GM19043 (cell line): ENCODE data around the gene WASF3.
A peak's percentile ranks its signal among the peaks of the same experiment; 100 is the strongest.

Source experiments
- ATAC-seq: cut with Tn5 transposase; IDR thresholded peaks from one replicate; pipeline ENCODE4 v1.9.1; 2021; ENCODE audit warnings: low read depth; ENCODE audit not compliant: unreplicated experiment

WASF3 gene, protein sequence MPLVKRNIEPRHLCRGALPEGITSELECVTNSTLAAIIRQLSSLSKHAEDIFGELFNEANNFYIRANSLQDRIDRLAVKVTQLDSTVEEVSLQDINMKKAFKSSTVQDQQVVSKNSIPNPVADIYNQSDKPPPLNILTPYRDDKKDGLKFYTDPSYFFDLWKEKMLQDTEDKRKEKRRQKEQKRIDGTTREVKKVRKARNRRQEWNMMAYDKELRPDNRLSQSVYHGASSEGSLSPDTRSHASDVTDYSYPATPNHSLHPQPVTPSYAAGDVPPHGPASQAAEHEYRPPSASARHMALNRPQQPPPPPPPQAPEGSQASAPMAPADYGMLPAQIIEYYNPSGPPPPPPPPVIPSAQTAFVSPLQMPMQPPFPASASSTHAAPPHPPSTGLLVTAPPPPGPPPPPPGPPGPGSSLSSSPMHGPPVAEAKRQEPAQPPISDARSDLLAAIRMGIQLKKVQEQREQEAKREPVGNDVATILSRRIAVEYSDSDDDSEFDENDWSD

DNA sequence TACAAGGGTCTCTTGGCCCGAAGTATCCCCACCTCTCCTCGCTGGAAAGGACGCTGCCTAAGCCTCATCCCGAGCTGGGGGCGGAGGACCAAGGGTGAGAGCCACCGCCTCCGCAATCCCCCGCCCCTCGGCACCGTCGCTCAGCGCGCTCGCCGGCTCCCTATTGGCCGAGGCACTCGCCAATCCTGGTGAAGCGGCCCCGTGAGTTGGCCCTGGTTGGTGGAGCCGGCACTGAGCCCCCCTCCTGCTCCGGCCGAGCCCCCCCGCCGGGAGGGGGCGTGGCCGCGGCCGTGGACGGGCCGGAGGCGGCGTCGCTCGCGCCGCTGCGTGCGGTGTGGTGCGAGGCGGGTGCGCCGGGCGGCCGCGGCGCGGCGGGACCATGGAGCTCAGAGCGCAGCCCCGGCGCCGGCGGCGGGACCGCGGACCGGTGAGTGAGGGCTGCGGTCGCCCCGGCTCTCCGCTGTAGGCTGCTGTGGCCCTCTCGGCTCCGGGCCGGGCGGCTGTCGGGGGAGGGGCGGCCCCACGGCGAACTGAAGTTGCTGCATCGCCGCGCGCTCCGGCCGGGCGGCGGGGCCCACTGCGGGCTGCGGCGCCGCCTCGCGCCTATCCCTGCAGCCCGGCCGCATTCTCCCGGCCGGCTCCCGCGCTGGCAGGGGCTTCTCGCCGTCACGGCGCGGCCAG, at the start of gene WASF3:
Gene WASF3, plus strand, starts transcription at position 291 of the 681 bp plus-strand sequence. CDS start 84,588 bp downstream, outside the sequence.
- peak; percentile 93 for ATAC-seq

DNA sequence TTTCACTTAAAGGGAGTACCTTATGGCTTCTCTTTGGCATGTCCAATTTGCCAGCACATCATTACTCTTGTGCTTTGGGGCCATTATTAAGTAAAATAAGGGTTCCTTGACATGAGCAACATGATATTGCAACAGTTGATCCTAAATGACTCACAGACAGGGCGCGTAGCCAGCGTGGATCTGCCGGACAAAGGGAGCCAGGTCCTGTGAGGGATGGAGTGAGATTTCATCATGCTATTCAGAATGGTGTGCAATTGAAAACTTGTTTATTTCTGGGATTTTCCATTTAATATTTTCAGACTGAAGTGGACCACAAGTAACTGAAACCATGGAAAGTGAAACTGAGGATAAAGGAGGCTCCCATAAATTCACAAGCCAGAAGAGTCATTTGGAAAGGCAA, 48.6 kb upstream of the WASF3 start:
- no peak for ATAC-seq

DNA sequence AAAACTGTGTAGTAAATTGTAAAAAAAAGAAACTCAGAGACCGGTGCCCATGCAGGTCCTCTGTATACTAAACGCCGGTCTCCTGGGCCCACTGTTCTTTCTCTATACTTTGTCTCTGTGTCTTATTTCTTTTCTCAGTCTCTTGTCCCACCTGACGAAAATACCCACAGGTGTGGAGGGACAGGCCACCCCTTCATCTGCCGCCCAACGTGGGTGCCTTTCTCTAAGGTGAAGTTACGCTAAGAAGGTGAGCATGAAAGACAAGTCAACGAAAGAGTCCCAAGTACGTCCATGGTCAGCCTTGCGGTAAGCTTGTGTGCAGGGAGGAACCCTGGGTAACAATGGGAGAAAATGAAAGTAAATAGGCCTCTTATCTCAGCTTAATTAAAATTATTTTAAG, 48.0 kb upstream of the WASF3 start:
- ATAC-seq = no peak

DNA sequence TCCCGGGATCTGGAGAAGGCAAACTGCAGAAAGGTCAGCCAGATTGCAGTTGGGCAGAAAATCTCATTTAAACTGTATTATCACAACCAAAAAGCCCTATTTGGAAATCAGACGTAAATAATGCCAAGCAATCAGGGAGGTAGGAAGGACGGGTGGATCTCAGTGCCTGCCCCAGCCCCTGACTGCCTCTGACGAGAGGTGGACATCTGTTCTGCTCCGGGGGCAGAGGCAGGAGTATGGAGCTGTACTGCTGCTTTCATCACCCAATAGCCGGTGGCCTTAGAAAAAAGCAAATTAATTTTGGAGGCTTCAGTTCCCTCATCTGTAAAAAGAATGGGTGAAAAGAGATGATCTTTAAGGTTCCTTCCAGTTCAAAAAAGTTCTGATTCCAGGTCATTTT, 43.6 kb upstream of the WASF3 start:
- ATAC-seq = no peak

DNA sequence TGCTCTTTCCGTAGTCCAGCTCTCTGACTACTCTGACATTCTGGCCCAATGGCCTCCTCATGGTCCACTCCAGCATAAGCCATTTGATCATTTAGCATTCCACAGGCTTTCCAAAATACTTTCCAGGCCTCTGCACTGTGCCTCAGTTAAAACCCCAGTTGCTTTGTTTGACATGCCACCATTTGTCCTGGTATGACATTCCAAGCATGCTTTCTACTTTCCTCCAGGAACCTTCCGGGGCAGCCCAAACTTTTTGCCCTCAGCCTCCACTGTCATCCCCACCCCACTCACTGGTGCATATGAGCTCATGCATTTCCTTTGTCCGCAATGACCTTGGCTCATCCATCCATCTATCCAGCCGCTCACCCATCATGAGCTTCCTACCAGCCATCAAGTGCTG, 41.8 kb upstream of the WASF3 start:
- no peak for ATAC-seq

DNA sequence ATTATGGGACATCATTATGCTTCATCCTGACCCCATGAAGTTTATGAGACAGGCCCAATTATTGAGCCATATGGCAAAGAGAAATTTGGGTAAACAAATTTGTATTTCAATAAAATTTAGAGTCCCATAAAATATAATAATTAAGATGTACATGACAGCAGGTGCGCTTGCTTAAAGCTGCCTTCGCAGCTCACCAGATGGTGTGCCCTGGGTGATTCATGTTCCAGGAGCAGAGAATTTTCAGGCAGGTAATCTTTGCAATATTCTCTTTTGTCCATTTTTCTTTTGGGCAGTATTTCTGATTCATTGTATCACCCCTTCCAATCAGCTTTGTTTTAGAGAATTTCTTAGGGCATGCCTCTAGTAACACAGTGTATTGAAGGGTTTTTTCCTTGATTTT, 39.5 kb upstream of the WASF3 start:
- ATAC-seq = no peak

DNA sequence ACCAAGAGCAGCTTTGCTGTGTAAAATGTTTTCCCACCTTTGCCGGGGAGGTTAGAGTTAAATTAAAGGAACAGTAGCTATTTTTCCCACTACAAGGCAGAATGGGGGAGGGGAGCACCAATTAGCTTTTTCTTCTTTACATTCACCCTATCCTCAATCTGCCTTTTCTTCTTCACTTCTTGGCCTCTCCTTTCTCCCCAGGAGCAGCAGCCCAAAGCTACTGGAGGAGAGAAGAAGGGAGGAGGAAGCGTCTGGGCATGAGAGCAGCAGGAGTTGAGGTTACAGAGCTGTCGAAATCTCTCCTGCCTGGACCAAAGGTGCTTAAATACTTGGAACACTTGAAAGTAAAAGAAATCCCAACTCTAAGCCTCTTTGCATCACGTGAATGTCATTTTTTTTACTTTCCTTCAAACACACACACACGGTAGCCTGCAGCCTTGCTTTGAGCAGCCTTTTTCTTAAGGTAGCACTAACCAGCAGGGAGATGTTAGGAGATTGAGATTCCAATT, 39.0 kb upstream of the WASF3 start:
- ATAC-seq = no peak

DNA sequence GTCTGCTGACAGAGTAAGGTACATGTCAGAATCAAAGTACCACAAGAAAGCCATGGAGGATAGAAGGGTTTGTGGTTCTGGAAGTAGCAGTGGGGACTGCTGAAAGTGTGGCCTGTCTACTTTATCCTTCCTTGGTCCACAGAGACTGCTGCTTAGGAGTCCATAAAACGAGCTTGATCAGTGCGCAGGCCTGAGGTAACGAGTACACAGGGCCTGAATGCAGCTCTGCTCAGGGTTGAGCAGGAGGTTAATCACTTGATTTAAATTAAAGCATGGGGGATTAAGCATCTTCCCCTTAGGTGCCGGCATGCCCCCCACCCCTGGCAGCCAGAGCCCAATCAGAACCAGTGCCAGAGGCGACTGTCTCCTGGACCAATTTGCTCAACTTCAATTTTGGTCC, 34.9 kb upstream of the WASF3 start:
- ATAC-seq = no peak

DNA sequence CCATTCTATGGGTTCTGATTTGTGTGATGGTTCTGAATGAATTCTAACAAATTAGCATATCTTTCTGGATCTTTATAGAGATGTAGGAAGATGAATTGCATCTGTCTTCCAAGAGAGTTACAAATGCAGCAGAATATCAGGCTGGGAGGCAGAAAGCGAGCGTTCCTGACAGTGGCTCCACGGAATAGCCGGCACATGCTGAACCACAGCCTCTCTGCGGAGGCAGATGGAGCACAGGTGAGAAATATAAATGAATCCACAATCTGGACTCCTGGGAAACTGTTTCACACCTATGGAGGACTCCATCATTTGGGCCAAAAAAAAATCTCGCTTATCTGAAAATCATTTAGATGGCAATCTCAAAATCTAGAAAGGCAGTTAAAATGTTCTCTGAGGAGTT, 34.5 kb upstream of the WASF3 start:
- no peak for ATAC-seq

DNA sequence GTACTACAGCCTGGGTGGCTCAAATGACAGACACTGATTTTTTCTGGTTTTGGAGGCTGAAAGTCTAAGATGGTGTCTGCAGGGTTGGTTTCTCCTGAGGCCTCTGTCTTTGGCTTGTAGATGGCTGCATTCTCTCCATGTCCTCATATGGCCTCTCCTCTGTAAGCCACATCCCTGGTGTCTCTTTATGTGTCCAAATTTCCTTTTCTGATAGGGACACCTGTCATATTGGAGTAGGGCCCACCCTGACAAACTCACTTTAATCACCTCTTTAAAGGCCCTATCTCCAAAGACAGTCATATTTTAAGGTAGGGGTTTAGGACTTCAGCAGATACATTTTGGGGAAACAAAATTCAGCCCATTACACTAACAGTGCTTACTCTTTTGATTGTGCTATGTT, 32.0 kb upstream of the WASF3 start:
- ATAC-seq = no peak

DNA sequence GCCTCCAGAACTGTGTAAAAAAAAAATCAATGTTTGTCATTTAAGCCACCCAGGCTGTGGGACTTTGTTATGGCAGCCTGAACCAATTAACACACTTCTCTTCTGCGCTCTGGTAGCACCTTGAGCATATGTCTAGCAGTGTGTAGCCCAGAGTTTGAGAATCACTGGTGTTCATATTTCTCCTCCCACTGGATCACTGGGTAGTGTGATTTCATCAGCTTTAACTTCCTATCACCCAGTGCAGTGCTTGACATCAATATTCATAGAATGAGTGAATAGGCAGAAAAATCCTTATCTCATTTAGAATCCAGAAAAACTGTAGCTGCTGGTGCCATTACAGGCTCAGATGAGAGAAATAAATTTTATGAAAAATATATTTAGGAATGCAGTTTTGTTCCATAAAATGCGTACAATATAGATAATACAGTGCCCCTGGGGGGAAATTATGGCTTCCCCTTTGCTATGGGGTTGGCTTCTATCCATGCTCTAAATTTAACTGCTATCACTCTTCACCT, 30.7 kb upstream of the WASF3 start:
- no peak for ATAC-seq

DNA sequence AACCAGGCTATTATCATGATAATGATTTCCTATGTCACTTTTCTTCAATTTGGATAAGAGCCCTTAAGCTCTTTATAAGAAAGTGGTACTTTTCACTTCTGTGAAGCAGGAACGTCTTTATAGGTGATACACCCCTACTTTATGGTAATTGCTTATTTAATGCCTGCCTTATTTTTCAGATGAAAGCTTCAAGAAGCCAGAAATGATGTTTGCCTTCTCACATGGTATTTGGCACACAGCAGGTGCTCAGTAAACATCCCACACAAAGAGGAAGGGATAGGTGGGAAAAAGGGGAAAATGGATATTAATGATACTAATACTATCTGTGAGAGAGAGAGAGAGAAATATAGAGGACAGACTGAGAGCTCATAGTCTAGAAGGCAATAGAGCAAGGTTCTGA, 29.0 kb upstream of the WASF3 start:
- no peak for ATAC-seq

DNA sequence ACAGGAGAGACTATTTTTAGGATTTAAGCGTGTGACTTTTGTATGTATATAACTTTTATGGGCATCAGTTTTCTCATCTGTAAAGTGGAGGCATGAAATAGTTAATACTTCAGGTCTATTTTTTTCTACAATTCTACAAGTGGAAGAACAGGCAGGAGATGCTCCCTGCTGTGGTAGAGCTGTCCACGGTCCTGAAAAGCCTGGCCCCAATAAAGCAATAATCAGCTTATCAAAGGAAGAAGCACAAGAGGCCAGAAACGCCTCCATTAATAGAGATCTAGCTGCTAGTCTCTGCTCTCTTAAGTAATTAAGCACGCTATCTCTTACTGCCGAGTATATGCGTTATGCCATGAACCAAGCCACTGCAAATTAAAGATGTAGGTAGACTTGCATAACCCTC, 28.0 kb upstream of the WASF3 start:
- ATAC-seq = no peak

DNA sequence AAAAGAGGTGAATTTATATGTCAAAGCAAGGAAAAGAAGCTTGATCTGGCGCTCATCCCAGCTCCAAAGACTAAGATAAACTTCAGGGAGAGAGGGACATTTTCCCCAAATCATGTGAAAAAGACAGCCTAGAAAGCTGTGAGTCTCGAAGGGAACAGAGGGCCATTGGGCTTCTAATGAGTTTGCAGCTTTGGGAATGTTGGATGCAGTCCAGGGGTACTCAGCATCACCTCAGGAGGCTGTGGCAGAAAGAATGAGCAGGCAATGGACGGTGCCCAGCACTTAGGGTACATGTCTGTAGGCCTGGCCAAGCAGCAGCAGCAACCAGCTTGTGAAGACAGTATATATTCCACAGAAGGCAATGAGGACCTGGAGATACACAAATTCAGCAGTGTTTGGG, 25.7 kb upstream of the WASF3 start:
- ATAC-seq = no peak

DNA sequence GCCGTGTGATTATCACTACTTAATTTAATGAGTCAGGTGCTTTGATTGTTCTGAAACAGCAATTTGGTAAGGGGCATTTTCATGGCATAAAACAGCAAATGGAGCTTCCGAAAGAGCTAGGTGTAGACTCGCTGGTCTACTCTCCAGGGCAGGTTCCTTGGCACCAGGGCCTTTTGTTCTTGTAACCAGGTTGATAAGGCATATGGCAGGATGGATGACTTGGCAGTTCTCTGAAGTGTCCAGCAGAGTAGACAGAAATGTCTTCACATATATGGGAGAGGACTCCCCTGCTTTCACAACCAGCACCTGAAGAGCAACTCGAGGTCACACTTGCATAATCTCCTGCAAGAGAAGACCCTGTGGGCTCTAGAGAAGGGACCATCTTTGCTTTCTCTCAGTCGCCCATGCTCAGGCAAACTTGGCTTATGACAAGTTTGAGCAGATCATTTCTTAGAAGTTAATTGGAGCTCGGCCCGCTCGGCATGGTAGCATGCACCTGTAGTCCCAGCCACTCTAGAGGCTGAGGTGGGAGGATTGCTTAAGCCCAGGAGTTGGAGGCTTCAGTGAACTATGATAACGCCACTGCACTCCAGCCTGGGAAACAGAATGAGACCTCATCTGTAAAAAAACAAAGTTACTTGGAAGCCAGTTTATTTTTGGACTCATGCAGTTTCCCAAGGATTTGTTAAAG, 23.3 kb upstream of the WASF3 start:
- ATAC-seq = no peak

DNA sequence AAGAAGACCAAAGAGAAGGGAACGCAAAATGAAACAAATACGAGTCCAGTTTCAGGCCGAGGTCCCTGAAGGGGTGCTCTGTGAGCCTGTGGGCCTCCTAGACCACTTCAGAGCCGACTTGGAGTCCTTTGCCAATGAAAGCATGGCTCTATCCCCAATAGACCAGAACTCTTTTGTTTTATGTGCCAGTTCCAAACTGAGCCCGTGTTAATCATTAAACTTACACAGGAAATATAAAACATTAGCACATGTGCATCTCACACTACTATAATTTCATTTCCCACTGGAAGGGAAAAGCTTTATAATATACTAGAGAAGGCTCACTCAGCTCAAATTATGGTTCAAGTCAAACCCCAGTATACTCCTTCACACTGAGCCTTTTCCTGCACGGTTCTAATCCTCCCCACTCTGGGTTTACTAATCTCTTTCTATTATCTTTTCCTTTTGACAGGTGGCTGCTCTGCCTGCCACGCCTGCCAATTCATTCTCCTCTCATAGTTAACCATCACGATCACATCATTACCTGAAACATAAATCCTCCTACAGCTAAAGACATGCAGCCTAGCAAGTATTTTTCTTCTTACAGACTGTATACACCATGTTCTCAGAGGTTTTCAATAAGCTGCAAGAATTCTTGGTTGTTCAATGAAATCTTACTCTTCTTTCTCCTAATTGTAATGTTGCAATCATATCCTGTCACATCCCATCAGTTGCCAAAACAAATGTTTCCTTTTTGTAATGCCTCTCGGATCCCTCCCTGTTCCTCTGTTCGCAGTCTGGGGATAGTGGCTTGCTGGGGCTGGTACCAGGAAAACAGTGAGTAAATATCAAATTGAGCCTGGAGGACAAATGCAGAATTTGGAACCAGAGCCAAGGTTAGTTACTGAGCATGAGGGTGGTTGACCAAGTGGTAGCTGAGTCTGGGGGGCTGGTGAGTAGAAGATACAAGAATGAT, 18.8 kb upstream of the WASF3 start:
- ATAC-seq = no peak

DNA sequence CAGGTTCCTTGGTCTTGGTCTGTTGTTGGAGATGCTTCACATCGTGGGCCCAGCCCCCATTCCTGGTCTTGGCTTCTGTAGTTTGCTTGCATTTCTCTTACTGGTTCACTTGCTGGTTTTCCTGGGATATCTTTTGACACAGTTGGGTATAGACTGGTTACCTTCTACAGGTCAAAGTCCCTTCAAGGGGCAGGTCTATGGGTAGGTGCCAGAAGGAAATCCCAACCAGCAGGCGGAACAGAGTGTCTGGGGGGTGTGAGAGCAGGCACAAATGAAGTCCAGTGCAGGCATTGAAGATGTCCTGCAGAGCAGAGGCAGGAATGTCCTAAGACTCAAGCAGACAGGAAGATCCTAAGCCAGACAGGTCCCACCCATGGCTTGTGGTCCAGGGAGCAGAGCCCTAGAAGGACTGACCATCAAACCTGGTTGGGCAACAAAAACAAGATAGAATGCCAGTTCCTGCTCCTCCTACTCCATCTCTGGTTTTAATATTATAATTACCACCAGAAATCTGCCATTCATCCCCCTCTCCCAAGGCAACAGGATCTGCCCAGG, 17.7 kb upstream of the WASF3 start:
- no peak for ATAC-seq

DNA sequence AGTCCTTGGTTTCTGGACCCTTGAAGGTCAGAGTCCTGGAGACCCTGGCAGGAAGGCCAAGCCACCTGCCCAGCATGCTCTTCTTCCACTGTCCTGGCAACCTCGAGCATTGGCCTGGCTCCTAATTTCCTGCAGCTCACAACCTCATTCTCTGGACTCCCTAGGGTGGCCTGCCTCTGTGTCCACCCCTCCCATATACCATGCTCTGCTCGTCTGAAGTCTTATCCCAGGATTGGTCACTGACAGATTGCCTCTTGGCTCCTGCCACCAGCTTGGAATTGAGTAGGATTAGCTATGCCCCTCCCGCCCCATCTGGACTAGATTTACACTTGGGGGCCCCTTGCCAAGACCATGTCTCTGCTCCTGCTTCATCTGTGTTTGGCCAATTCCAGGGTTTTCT, 17.1 kb upstream of the WASF3 start:
- no peak for ATAC-seq

DNA sequence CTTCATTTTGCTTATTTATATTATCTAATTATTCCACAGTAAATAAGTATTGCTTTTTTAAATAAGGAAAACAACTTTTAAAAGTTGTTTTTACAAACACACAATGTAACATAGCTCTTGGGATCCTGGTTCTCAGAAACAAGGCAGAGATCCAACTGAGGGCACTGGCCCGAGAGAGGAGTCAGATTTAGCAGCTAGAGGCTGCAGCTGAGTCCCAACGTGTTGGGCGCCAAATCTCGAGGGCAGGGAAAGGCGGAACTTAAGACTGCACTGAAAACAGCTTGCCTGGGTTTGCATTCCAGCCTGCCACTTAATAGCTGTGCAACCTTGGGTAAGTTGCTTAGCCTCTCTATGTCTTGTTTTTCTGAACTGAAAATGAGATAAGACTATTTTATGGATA, 16.4 kb upstream of the WASF3 start:
- no peak for ATAC-seq
